Right ventricle myocardium superior (tissue), 1 donor: ENCODE results near the gene KRTAP22-2. TPM values are rescaled to one million over a fixed set of nuclear protein-coding genes. Genes with fewer than 3 reads are reported as not detected.
A peak's percentile ranks its signal among the peaks of the same experiment; 100 is the strongest.

Source experiments
- ATAC-seq: fragments of 200-7000 bp; cut with Tn5 transposase; one replicate; pipeline ENCODE4 v1.9.1; 2020; ENCODE audit warnings: mild to moderate bottlenecking; ENCODE audit not compliant: poor library complexity
- DNase-seq: peaks from one replicate; pipeline ENCODE4 v3.0.0-alpha.2; 2020
- intact Hi-C: fragments of 100-400 bp; cut with DNase I; formaldehyde crosslinking; loops from one replicate; pipeline ENCODE4 v1.11.2; 2022
- total RNA-seq: library from RNA; stranded (reverse); fragmentation: NEBNext Ultra II Directional; extraction: Animal tissue kit (Norgen Biotek cat#: 25700); gene quantifications from one replicate; pipeline ENCODE4 v1.2.1, GENCODE V29; 2021
- donor health status: DM: no; HTN: yes; CAD: no; lungs with severe emphysema.

The KRTAP22-2 gene
- total RNA-seq, 1 donor from 2014 or later = not detected

GRCh38 chr21:30577766-30578165, 12.4 kb downstream of the KRTAP22-2 start:
- intact Hi-C loops = no loop called here
- ATAC-seq (no peak), DNase-seq (no peak)

GRCh38 chr21:30567617-30568016, 22.6 kb downstream of the KRTAP22-2 start:
- ATAC-seq = peak; percentile 76
- DNase-seq = no peak
- intact Hi-C loops = no loop called here

- intact Hi-C loops = no loop called here
- no peak for DNase-seq
- ATAC-seq = no peak
These were observed 26.6 kb downstream of the KRTAP22-2 start for GRCh38 chr21:30563630-30564029.

GRCh38 chr21:30563072-30563471, 27.1 kb downstream of the KRTAP22-2 start:
- no peak for ATAC-seq
- intact Hi-C loops = no loop called here
- no peak for DNase-seq

GRCh38 chr21:30561957-30562356, 28.2 kb downstream of the KRTAP22-2 start:
- DNase-seq = no peak
- intact Hi-C loops = no loop called here
- no peak for ATAC-seq

- ATAC-seq = no peak
- intact Hi-C loops = no loop called here
- DNase-seq = no peak
These were observed 28.8 kb downstream of the KRTAP22-2 start, which contains the start of gene KRTAP19-7 for GRCh38 chr21:30561264-30561895. TSS of gene KRTAP19-7 (minus strand) at chr21:30561314. CDS start at chr21:30561289, 25 bp downstream.

GRCh38 chr21:30555095-30555494, 35.1 kb downstream of the KRTAP22-2 start:
- intact Hi-C loops = no loop called here
- DNase-seq = no peak
- ATAC-seq = no peak

- no peak for DNase-seq
- intact Hi-C loops = no loop called here
- peak; percentile 29 for ATAC-seq
These were observed 37.4 kb downstream of the KRTAP22-2 start for GRCh38 chr21:30552782-30553181.

GRCh38 chr21:30541764-30542163, 48.4 kb downstream of the KRTAP22-2 start, which contains the start of gene KRTAP19-6:
TSS of gene KRTAP19-6 (minus strand) at chr21:30541864. CDS start at chr21:30541833, 31 bp downstream.
- no peak for DNase-seq
- no peak for ATAC-seq
- intact Hi-C loops = no loop called here

Other genes starting within 250 kb of the KRTAP22-2 start
- not detected for gene KRTAP23-1, start 241.8 kb downstream of the KRTAP22-2 start, total RNA-seq
- not detected for gene KRTAP13-2, start 218.1 kb downstream of the KRTAP22-2 start, total RNA-seq
- not detected for gene KRTAP13-1, start 194.4 kb downstream of the KRTAP22-2 start, total RNA-seq
- not detected for gene KRTAP13-3, start 164.5 kb downstream of the KRTAP22-2 start, total RNA-seq
- gene KRTAP13-4, start 160.2 kb downstream of the KRTAP22-2 start, total RNA-seq = not detected
- not detected for gene KRTAP15-1, start 150.1 kb downstream of the KRTAP22-2 start, total RNA-seq
- gene KRTAP19-1, start 110.0 kb downstream of the KRTAP22-2 start, total RNA-seq = not detected
- not detected for gene KRTAP19-2, start 103.0 kb downstream of the KRTAP22-2 start, total RNA-seq
- gene KRTAP19-3, start 98.4 kb downstream of the KRTAP22-2 start, total RNA-seq = not detected
- gene KRTAP19-4, start 93.2 kb downstream of the KRTAP22-2 start, total RNA-seq = not detected
- not detected for gene KRTAP19-5, start 88.3 kb downstream of the KRTAP22-2 start, total RNA-seq
- not detected for gene KRTAP19-6, start 48.5 kb downstream of the KRTAP22-2 start, total RNA-seq
- gene KRTAP19-7, start 29.1 kb downstream of the KRTAP22-2 start, total RNA-seq = not detected
- gene KRTAP6-3, start 2.0 kb upstream of the KRTAP22-2 start, total RNA-seq = not detected
- not detected for gene KRTAP6-2, start 8.5 kb upstream of the KRTAP22-2 start, total RNA-seq
- not detected for gene KRTAP22-1, start 10.7 kb upstream of the KRTAP22-2 start, total RNA-seq
- gene KRTAP6-1, start 23.5 kb upstream of the KRTAP22-2 start, total RNA-seq = not detected
- not detected for gene KRTAP20-1, start 26.0 kb upstream of the KRTAP22-2 start, total RNA-seq
- gene KRTAP20-4, start 30.2 kb upstream of the KRTAP22-2 start, total RNA-seq = not detected
- gene KRTAP20-2, start 44.8 kb upstream of the KRTAP22-2 start, total RNA-seq = not detected
- gene KRTAP20-3, start 52.5 kb upstream of the KRTAP22-2 start, total RNA-seq = not detected
- gene KRTAP21-3, start 128.4 kb upstream of the KRTAP22-2 start, total RNA-seq = not detected
- not detected for gene KRTAP21-2, start 156.9 kb upstream of the KRTAP22-2 start, total RNA-seq
- gene KRTAP21-1, start 165.0 kb upstream of the KRTAP22-2 start, total RNA-seq = not detected
- gene KRTAP8-1, start 222.9 kb upstream of the KRTAP22-2 start, total RNA-seq = not detected
- not detected for gene KRTAP7-1, start 239.4 kb upstream of the KRTAP22-2 start, total RNA-seq